GM23248 (cell line): Measurements from ENCODE around the gene ZNF616.

Experiments
- EZH2 ChIP-seq: fragments of 200-600 bp; sonication (generic); IDR thresholded peaks from 2 replicates; pipeline ENCODE4 v1.6.1; 2018; ENCODE audit warnings: antibody characterized with exemption, mild to moderate bottlenecking; ENCODE audit not compliant: insufficient read depth, poor library complexity, severe bottlenecking
- EZH2phosphoT487 ChIP-seq: fragments of 200-600 bp; sonication (generic); IDR thresholded peaks from 2 replicates; pipeline ENCODE4 v1.6.1; 2018; ENCODE audit warnings: antibody characterized with exemption, moderate library complexity, mild to moderate bottlenecking, low read depth; ENCODE audit not compliant: insufficient read depth

DNA sequence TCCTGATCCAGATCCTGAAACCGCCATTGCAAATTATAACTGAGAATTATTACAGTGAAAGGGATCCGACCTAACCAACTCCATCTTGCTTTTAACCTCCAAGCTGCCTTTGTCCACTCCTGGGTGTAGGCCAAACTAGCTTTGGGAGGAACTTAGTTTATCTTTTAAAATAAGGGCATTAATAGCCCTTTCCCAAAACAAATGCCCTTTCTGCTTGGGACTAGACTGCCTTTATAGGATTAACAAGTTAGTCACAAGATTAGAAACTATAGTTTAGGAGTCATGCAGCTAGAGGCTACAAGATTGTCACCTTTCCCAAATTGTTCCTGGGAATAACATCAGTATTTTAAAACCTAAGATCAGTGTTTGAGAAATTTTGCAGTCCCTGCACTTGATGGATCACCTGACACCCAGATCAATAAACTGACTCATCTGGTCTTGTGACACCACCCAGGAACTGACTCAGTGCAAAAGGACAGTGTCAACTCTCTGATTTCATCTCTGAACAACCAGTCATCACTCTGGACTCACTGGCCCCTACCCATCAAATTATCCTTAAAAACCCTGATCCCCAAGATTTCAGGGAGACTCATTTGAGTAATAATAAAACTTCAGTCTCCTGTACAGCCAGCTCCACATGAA lies 40.1 kb downstream of the ZNF616 start:
- TF ChIP-seq EZH2 (no peak), EZH2phosphoT487 (no peak)
